Left ventricle myocardium inferior (tissue), 1 donor: Measurements from ENCODE around the gene TEX11. TPM values are rescaled to one million over a fixed set of nuclear protein-coding genes. Genes with fewer than 3 reads are reported as not detected.
"Not testable (repeated sequence)": the region's sequence is repeated elsewhere in the genome, so short reads cannot be mapped to it uniquely, and the experiment has no call there.

Source experiments
- DNase-seq: peaks from one replicate; pipeline ENCODE4 v3.0.0-alpha.2; 2020
- H3K27ac ChIP-seq: fragments of 200-600 bp; replicated peaks from 2 replicates; pipeline ENCODE4 v1.8.0; 2021
- H3K27me3 ChIP-seq: fragments of 200-600 bp; 2 replicates; pipeline ENCODE4 v1.8.0; 2021; ENCODE audit warnings: low read depth
- H3K36me3 ChIP-seq: fragments of 200-600 bp; 2 replicates; pipeline ENCODE4 v1.8.0; 2021
- H3K4me1 ChIP-seq: fragments of 200-600 bp; 2 replicates; pipeline ENCODE4 v1.8.0; 2021
- H3K4me3 ChIP-seq: fragments of 200-600 bp; 2 replicates; pipeline ENCODE4 v1.8.0; 2021; ENCODE audit warnings: mild to moderate bottlenecking, moderate library complexity
- H3K9me3 ChIP-seq: fragments of 200-600 bp; replicated peaks from 2 replicates; pipeline ENCODE4 v1.8.0; 2021
- CTCF ChIP-seq: fragments of 200-600 bp; IDR thresholded peaks from 2 replicates; pipeline ENCODE4 v1.8.0; 2021; ENCODE audit warnings: antibody characterized with exemption, mild to moderate bottlenecking, borderline replicate concordance
- intact Hi-C: fragments of 100-400 bp; cut with micrococcal nuclease; formaldehyde crosslinking; loops from one replicate; pipeline ENCODE4 v1.11.0; 2022
- total RNA-seq: library from RNA; stranded (reverse); fragmentation: NEBNext Ultra II Directional; extraction: Animal tissue kit (Norgen Biotek cat#: 25700); gene quantifications from one replicate; pipeline ENCODE4 v1.2.1, GENCODE V29; 2021
- donor health status: DM: no; HTN: yes; CAD: no; lungs with severe emphysema.

Gene TEX11
- total RNA-seq, 1 donor from 2014 or later, result not detected

- Histone ChIP-seq H3K4me1 (no peaks in the 10 kb centered on the region), H3K27me3 (no peaks in the 10 kb centered on the region), H3K27ac (no peak overlapping the region), H3K36me3 (no peaks in the 10 kb centered on the region), H3K9me3 (no peaks in the 10 kb centered on the region), H3K4me3 (no peak overlapping the region)
- intact Hi-C loops, result no loop called here
- DNase-seq, result no peak
- TF ChIP-seq CTCF, result no peak
Measured at GRCh38 chrX:70720721-70721120, 187.8 kb downstream of the TEX11 start.

GRCh38 chrX:70711336-70711735 lies 197.2 kb downstream of the TEX11 start:
- H3K27me3 ChIP-seq, DNase-seq, H3K27ac ChIP-seq, H3K4me1 ChIP-seq, H3K4me3 ChIP-seq, H3K36me3 ChIP-seq, intact Hi-C loops: not testable (repeated sequence)
- H3K9me3 ChIP-seq, result peaks cover 10% of the 10 kb centered on the region

GRCh38 chrX:70694339-70695122 lies 214.0 kb downstream of the TEX11 start:
- Histone ChIP-seq H3K4me1 (no peaks in the 10 kb centered on the region), H3K36me3 (no peaks in the 10 kb centered on the region), H3K4me3 (no peak overlapping the region), H3K27ac (no peak overlapping the region), H3K9me3 (no peaks in the 10 kb centered on the region), H3K27me3 (no peaks in the 10 kb centered on the region)
- intact Hi-C loops, result no loop called here
- TF ChIP-seq CTCF, result no peak
- no peak for DNase-seq

- H3K4me1 ChIP-seq, H3K27ac ChIP-seq, H3K36me3 ChIP-seq, H3K27me3 ChIP-seq, DNase-seq, H3K9me3 ChIP-seq, H3K4me3 ChIP-seq, intact Hi-C loops: not testable (repeated sequence)
Measured at GRCh38 chrX:70679455-70679854, 229.1 kb downstream of the TEX11 start.

- Histone ChIP-seq H3K9me3 (no peaks in the 10 kb centered on the region), H3K4me3 (no peak overlapping the region), H3K36me3 (no peaks in the 10 kb centered on the region), H3K27me3 (no peaks in the 10 kb centered on the region), H3K4me1 (no peaks in the 10 kb centered on the region), H3K27ac (no peak overlapping the region)
- intact Hi-C loops, result no loop called here
- TF ChIP-seq CTCF, result no peak
- no peak for DNase-seq
Measured at GRCh38 chrX:70675284-70675683, 233.2 kb downstream of the TEX11 start.

- no peaks in the 10 kb centered on the region for H3K9me3 ChIP-seq
- no peaks in the 10 kb centered on the region for H3K4me1 ChIP-seq
- no peak for TF ChIP-seq CTCF
- H3K36me3 ChIP-seq, result no peaks in the 10 kb centered on the region
- DNase-seq, result no peak
- no peak overlapping the region for H3K27ac ChIP-seq
- no peak overlapping the region for H3K4me3 ChIP-seq
- H3K27me3 ChIP-seq, result no peaks in the 10 kb centered on the region
- intact Hi-C loops, result no loop called here
Measured at GRCh38 chrX:70672326-70672725, 236.2 kb downstream of the TEX11 start.
